Large intestine (tissue), 12 donors: ENCODE data around the gene H2BW2. TPM values are rescaled to one million over a fixed set of nuclear protein-coding genes. Genes with fewer than 3 reads are reported as not detected.
"Not testable (repeated sequence)": the region's sequence is repeated elsewhere in the genome, so short reads cannot be mapped to it uniquely, and the experiment has no call there.

Source experiments
- DNase-seq, 2 donors: peaks; one replicate each; pipeline versions ENCODE4 v3.0.0 to v3.0.0-alpha.2; 2013
- H3K27ac ChIP-seq: one replicate; pipeline ENCODE4 v1.5.1; 2013; ENCODE audit warnings: low read length
- H3K27me3 ChIP-seq: 2 replicates; pipeline ENCODE4 v1.6.1; 2013; ENCODE audit warnings: low read length; ENCODE audit not compliant: control insufficient read depth, insufficient read depth
- H3K36me3 ChIP-seq: 2 replicates; pipeline ENCODE4 v1.6.1; 2013; ENCODE audit warnings: low read length; ENCODE audit not compliant: control insufficient read depth, insufficient read depth
- H3K4me1 ChIP-seq: one replicate; pipeline ENCODE4 v1.6.1; 2013; ENCODE audit warnings: low read length; ENCODE audit not compliant: control insufficient read depth, insufficient read depth
- H3K4me3 ChIP-seq: one replicate; pipeline ENCODE4 v1.5.1; 2013; ENCODE audit warnings: low read length
- H3K9me3 ChIP-seq: one replicate; pipeline ENCODE4 v1.6.1; 2013; ENCODE audit warnings: mild to moderate bottlenecking, low read depth, low read length, moderate library complexity; ENCODE audit not compliant: control insufficient read depth
- WGBS: methylation state at CpG from one replicate; pipeline ENCODE4 v1.1.5; 2013; ENCODE audit warnings: low lambda C conversion rate; ENCODE audit not compliant: insufficient coverage; 5-methylcytosine and 5-hydroxymethylcytosine counted together
- long read RNA-seq, 11 donors: transcript quantifications; one replicate each; lab custom pipeline, GENCODE V29; 2026
- polyA plus RNA-seq: library from polyadenylated mRNA; unstranded; fragments of 120-200 nt; gene quantifications from one replicate; pipeline ENCODE4 v1.2.1, GENCODE V29; 2013

The H2BW2 gene
- polyA plus RNA-seq: not detected
- long read RNA-seq, donor 1: 0 reads
- long read RNA-seq, donor 2: 0 reads
- long read RNA-seq, donor 3: 0 reads
- long read RNA-seq, donor 4: 0 reads
- long read RNA-seq, donor 5: 0 reads
- long read RNA-seq, donor 6: 0 reads
- long read RNA-seq, donor 7: 0 reads
- long read RNA-seq, donor 8: 0 reads
- long read RNA-seq, donor 9: 0 reads
- long read RNA-seq, donor 10: 0 reads
- long read RNA-seq, donor 11: 0 reads

- no peaks in the 10 kb centered on the region for H3K27me3 ChIP-seq
- WGBS: no CpG with 5 or more reads among the region's 39 CpGs
- H3K9me3 ChIP-seq: no peaks in the 10 kb centered on the region
- H3K27ac ChIP-seq: no peak within 1 kb of the TSS
- DNase-seq: no peak
- H3K4me1 ChIP-seq: no peaks in the 10 kb centered on the region
- no peaks in the 10 kb centered on the region for H3K36me3 ChIP-seq
- H3K4me3 ChIP-seq: no peak within 1 kb of the TSS
Measured at GRCh38 chrX:104039689-104040505, at the start of gene H2BW2. Gene H2BW2, plus strand, starts transcription at chrX:104039956. Its CDS starts 39 bp downstream, at chrX:104039995.

GRCh38 chrX:103999234-103999633 lies 40.5 kb upstream of the H2BW2 start:
- DNase-seq: no peak
- H3K36me3 ChIP-seq: no peaks in the 10 kb centered on the region
- H3K27me3 ChIP-seq: no peaks in the 10 kb centered on the region
- H3K9me3 ChIP-seq: no peaks in the 10 kb centered on the region
- WGBS: no CpG with 5 or more reads among the region's 5 CpGs
- H3K4me3 ChIP-seq: no peak overlapping the region
- no peak overlapping the region for H3K27ac ChIP-seq
- H3K4me1 ChIP-seq: no peaks in the 10 kb centered on the region

- Histone ChIP-seq H3K36me3 (no peaks in the 10 kb centered on the region), H3K27me3 (no peaks in the 10 kb centered on the region)
- no CpG with 5 or more reads among the region's 5 CpGs for WGBS
Measured at GRCh38 chrX:104008831-104009230, 30.9 kb upstream of the H2BW2 start.

GRCh38 chrX:104013158-104013557 lies 26.6 kb upstream of the H2BW2 start:
- no peak overlapping the region for H3K27ac ChIP-seq
- H3K27me3 ChIP-seq: no peaks in the 10 kb centered on the region
- H3K4me1 ChIP-seq: no peaks in the 10 kb centered on the region
- no peaks in the 10 kb centered on the region for H3K9me3 ChIP-seq
- no CpG with 5 or more reads among the region's 24 CpGs for WGBS
- H3K36me3 ChIP-seq: no peaks in the 10 kb centered on the region
- DNase-seq: no peak
- H3K4me3 ChIP-seq: no peak overlapping the region

More at GRCh38 chrX:104008831-104009230, 30.9 kb upstream of the H2BW2 start:
- no peak for DNase-seq
- no peaks in the 10 kb centered on the region for H3K9me3 ChIP-seq
- H3K4me1 ChIP-seq: no peaks in the 10 kb centered on the region
- no peak overlapping the region for H3K27ac ChIP-seq
- no peak overlapping the region for H3K4me3 ChIP-seq

GRCh38 chrX:104013606-104014005 lies 26.1 kb upstream of the H2BW2 start, which contains the start of gene H2BW1:
Gene H2BW1, minus strand, starts transcription at chrX:104013708. Its CDS starts 132 bp downstream, at chrX:104013576.
- no peaks in the 10 kb centered on the region for H3K27me3 ChIP-seq
- H3K27ac ChIP-seq: no peak within 1 kb of the TSS
- DNase-seq: no peak
- no peaks in the 10 kb centered on the region for H3K36me3 ChIP-seq
- H3K4me1 ChIP-seq: no peaks in the 10 kb centered on the region
- no peaks in the 10 kb centered on the region for H3K9me3 ChIP-seq
- no CpG with 5 or more reads among the region's 20 CpGs for WGBS
- no peak within 1 kb of the TSS for H3K4me3 ChIP-seq

- H3K36me3 ChIP-seq, H3K4me3 ChIP-seq, H3K9me3 ChIP-seq, H3K4me1 ChIP-seq, H3K27ac ChIP-seq, H3K27me3 ChIP-seq, DNase-seq: not testable (repeated sequence)
- WGBS: 80% methylated on average over 1 of the region's 8 CpGs
Measured at GRCh38 chrX:104015576-104015975, 24.2 kb upstream of the H2BW2 start.

- H3K27me3 ChIP-seq: no peaks in the 10 kb centered on the region
- no peaks in the 10 kb centered on the region for H3K4me1 ChIP-seq
- H3K36me3 ChIP-seq: no peaks in the 10 kb centered on the region
- no peaks in the 10 kb centered on the region for H3K9me3 ChIP-seq
- DNase-seq: no peak
- 100% methylated on average over 2 of the region's 11 CpGs for WGBS
- no peak overlapping the region for H3K27ac ChIP-seq
- no peak overlapping the region for H3K4me3 ChIP-seq
Measured at GRCh38 chrX:104018126-104018525, 21.6 kb upstream of the H2BW2 start.

- no CpG with 5 or more reads among the region's 4 CpGs for WGBS
- Histone ChIP-seq H3K36me3 (no peaks in the 10 kb centered on the region), H3K27ac (no peak overlapping the region), H3K4me1 (no peaks in the 10 kb centered on the region), H3K27me3 (no peaks in the 10 kb centered on the region), H3K9me3 (no peaks in the 10 kb centered on the region), H3K4me3 (no peak overlapping the region)
- DNase-seq: no peak
Measured at GRCh38 chrX:104041003-104041402, 1.2 kb downstream of the H2BW2 start.

GRCh38 chrX:104045642-104046041 lies 5.9 kb downstream of the H2BW2 start:
- DNase-seq: no peak
- H3K36me3 ChIP-seq: no peaks in the 10 kb centered on the region
- H3K9me3 ChIP-seq: no peaks in the 10 kb centered on the region
- WGBS: no CpG with 5 or more reads among the region's 5 CpGs
- no peak overlapping the region for H3K4me3 ChIP-seq
- H3K27ac ChIP-seq: no peak overlapping the region
- H3K27me3 ChIP-seq: no peaks in the 10 kb centered on the region
- no peaks in the 10 kb centered on the region for H3K4me1 ChIP-seq

GRCh38 chrX:104047171-104047570 lies 7.4 kb downstream of the H2BW2 start:
- no peak overlapping the region for H3K27ac ChIP-seq
- no peaks in the 10 kb centered on the region for H3K36me3 ChIP-seq
- no peaks in the 10 kb centered on the region for H3K9me3 ChIP-seq
- DNase-seq: no peak
- H3K4me1 ChIP-seq: no peaks in the 10 kb centered on the region
- WGBS: 100% methylated on average over 2 of the region's 13 CpGs
- H3K27me3 ChIP-seq: no peaks in the 10 kb centered on the region
- H3K4me3 ChIP-seq: no peak overlapping the region
